Inferior parietal cortex (tissue), 1 donor: ENCODE results near the gene KCNQ5.

ENCODE experiments used
- DNase-seq: peaks from one replicate; pipeline ENCODE4 v3.0.0-alpha.2; 2016; ENCODE audit errors: extremely low spot score

The KCNQ5 gene

DNA sequence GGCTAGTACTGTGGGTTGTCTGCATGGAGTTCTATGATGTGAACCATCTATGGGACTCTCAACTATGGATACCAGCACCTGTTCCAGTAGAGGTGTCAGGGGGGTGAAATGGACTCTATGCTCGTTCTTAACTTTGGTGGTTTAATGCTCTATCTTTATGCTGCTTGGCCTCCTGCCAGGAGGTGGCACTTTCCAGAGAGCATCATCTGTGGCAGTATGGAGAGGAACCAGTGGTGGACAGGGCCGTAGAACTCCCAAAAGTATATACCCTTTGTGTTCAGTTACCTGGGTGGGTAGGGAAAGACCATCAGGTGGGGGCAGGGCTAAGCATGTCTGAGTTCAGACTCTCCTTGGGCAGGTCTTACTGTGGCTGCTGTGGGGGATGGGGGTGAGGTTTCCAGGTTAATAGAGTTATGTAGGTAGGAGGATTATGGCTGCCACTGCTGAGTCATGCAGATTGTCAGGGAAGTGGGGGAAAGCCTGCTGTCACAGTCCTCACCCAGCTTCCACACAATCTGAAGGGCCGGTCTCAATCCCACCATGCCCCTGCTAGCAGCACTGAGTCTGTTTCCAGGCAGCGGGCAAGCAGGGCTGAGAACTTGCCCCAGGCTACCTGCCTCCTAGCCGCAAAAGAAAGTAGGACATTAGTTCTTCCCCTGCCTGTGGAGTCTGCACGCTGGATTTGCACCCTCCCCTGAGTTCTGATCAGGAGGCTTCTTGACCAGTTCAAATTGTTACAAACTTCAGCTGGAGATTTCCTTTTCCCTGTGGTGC, 284.0 kb downstream of the KCNQ5 start:
- DNase-seq, result no peak

GRCh38 chr6:72911463-72912155, 289.7 kb downstream of the KCNQ5 start:
- DNase-seq, result no peak

- no peak for DNase-seq
Observed at GRCh38 chr6:72913797-72914196, 291.9 kb downstream of the KCNQ5 start.

DNA sequence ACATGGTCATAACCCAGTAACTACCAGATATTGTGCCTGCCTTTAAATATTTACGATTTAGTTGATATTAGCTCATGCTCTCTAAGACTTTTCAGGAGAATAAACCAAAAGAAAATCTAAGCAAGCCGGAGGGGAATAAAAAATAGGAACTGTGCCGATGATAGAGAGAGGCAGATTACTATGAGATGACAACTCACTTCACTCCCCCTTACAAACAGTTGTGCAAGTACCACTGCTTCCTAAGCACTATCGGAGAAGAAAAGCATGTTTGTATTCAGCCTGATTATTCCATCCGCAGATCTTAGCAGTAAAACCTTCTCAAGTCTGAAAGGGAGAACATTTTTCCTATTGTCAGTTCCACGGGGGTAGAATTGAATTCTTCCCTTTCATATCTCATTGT, 294.4 kb downstream of the KCNQ5 start:
- no peak for DNase-seq

DNA sequence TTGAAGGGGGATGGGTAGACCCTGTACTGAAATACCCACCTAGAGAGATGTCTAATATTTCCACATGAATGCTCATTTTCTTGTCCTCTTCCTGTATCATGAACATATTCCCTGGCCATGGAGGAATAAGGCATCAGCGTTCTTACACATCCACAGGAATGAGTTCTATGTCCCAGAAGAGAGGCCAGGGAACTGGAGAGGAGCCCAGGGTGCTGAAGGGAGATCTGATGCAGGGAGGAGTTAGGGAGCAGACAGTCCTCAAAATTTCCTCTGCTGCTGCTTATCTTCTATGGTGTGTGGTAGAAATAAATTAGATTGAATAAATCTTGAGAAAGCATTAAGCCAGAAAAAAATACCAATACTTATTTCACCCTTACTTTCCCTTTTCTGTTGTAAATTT, 295.0 kb downstream of the KCNQ5 start:
- no peak for DNase-seq

DNA sequence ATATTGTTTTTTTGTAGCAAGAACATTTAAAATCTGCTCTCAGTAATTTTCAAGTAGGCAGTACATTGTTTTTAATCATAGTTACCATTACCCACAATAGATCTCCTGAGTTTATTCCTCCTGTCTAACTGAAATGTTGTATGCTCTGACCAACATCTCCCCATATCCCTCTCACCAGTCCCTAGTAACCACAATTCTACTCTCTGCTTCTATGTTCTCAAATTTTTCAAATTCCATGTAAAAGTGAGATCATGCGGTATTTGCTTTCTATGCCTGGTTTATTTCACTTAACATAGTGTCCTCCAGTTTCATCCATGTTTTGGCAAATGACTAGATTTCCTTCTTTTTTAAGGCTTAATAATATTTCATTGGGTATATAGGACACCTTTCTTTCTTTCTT, 300.5 kb downstream of the KCNQ5 start:
- DNase-seq, result no peak

DNA sequence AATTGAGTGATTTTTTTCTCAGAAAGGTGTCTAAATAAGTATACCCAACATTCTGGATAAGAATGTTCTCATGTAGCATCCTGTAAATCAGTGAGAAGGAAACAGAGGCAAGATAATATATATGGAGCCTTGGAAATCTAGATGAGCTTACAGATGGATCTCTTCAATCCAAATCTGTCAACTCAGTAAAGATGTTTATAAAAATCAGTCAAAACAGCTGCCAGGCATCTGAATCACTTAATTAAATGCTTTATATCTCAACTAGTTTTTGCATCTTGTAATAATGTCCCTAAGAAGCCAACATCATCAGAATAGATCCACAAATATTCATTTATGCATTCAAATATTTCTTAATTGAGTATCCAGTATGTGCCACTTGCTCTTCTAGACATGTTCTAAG, 303.3 kb downstream of the KCNQ5 start:
- DNase-seq, result no peak

GRCh38 chr6:72930556-72931132, 308.8 kb downstream of the KCNQ5 start:
- no peak for DNase-seq

DNA sequence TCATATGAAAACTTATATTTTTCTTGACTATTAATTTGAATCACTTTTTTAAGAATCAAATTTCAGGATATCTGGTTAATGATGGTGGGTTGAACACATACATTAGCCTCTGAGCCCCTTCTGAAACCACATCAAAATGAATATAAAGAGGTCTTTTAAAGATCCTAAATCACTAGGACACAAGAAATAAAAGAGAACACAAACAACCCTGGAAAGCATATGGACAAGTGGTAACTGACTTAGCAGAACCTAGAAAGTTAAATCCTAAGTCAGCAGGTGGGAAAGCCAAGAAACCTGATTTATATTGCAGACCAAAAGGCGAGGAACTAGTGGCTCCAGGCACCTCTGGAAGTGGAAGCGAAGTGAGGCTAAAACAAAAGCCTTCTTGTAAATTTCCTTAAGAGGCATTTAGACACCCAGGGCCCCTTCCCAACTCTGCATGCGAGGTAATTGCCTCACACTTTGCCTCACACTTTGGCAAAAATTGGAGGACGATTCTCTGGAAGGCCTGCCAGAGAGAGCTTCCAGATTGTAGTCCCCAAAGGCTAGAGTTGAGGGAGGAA, 309.5 kb downstream of the KCNQ5 start:
- DNase-seq, result no peak

DNA sequence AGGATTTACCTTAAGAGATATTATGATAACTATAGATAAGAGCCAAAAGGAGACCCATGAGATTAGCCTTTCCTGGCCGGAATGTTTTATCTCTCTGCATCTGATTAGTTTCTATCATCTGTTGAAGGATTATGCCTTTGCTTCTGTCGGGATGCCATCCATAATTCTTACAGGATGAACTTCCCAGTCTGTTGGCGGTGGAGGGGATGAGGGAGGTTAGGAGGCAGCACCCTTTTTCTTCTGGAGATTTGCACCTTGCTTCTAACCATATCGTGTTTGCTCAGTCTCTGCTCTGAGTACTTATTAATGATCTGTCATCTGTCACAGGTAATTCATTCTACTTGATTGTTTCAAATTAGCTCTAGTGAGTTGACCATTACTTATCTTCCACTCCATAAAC, 311.4 kb downstream of the KCNQ5 start:
- DNase-seq, result no peak

DNA sequence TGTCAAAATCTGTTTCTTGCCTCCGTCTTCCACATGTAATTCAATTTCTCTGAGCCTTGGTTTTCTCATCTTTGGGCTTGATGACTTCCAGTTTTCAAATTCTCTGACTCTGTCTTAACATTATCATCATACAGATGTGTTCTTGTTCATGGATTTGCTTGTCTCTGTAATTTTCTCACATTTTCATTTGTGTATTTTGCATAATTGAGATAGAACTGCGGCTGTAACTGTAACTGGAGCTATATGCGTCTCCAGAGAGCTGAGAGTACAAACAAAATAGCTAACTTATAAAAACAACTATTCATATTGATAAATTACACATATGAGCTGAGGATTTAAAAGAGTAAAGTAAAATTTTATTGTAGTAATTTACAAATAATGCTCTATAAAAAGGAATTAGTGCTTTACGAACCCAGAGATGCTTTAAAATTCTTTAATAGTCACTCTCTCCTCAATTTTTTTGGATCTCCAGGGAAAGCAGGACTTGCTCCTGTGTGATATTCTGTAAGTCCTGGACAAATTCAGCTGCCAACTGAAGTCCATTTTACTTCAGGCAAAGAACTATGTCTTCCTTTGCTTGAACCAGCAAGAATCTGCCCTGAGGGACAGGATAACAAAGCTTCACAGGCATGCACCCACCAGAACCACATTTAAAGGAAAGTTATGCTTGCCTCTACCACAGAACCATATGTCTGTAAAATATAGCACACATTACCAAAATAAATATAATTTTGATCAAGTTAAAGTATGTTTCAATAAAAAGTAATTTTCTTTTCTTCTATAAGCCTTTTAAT, 315.1 kb downstream of the KCNQ5 start:
- DNase-seq, result no peak

- no peak for DNase-seq
Observed at GRCh38 chr6:72938104-72938503, 316.2 kb downstream of the KCNQ5 start.

GRCh38 chr6:72939004-72939403, 317.1 kb downstream of the KCNQ5 start:
- DNase-seq, result no peak

GRCh38 chr6:72940265-72940664, 318.4 kb downstream of the KCNQ5 start:
- DNase-seq, result no peak

GRCh38 chr6:72941263-72941662, 319.4 kb downstream of the KCNQ5 start:
- no peak for DNase-seq

DNA sequence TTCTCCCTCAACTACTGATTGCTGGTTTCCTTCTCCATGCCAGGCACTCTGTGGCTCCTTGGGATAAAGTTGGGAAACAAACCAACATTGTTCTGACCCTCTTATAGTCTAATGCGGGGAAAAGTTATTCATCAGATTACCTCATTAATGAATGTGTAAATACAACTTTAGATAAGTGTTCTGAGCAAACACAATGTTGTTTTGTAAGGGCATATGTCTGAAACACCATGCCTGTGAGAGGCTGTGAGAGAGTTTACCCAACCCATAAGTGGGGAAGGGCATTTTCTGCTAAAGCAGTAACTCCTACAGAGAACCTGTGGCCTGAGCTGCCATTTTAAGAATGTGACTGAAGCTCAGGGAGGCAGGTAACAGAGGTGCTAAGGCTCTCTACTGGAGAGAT, 319.9 kb downstream of the KCNQ5 start:
- DNase-seq, result no peak

DNA sequence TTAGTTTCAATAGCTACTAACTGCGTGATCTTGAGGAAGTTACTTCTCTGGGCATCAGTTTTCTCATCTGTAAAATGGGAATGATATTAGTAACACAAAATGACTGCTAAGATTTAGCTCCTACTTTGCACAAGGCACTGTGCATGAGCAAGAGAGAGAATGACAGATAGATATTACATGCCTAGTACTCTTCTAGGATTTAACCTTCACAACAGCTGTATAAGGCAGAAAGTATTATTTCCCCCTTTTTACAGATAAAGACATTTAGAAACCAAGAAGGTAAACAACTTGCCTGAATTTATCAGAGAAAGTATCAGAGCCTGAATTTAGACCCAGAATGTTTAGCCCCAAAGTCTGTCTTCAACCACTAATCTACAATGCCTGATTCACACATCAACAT, 321.8 kb downstream of the KCNQ5 start:
- DNase-seq, result no peak

GRCh38 chr6:72944660-72945059, 322.8 kb downstream of the KCNQ5 start:
- no peak for DNase-seq

DNA sequence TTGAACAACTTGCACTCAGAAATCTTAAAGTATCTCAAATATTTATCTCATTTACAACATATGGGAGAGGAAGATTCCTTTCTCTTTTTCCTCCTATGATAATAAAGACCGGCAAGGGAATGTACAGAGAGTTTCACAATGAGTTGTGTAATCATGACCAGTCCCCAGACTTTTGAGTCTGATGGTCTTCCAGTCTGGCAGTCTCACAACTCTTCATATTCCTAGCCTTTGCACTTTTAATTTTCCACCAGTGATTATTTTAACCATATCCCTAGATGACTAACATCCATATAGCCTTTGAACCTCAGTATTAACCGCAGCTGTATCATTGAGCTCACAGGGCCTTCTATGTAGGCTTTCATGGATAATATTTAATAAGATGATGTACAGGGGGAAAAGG, 324.9 kb downstream of the KCNQ5 start:
- no peak for DNase-seq

GRCh38 chr6:72947534-72947933, 325.7 kb downstream of the KCNQ5 start:
- no peak for DNase-seq

- DNase-seq, result no peak
Observed at GRCh38 chr6:72948153-72948552, 326.3 kb downstream of the KCNQ5 start.
